A549 (cell line): Measurements from ENCODE around the gene MAP1LC3C. TPM values are rescaled to one million over a fixed set of nuclear protein-coding genes. Genes with fewer than 3 reads are reported as not detected.
A peak's percentile ranks its signal among the peaks of the same experiment; 100 is the strongest.

ENCODE experiments used
- ATAC-seq, 2 experiments: fragments of 200-7000 bp in 1 of 2; fragments of >200 bp in 1 of 2; cut with Nextera tagmentation in 1 of 2; cut with Tn5 transposase in 1 of 2; 3 replicates each; pipeline versions ENCODE4 v1.8.0 to v1.9.1; 2018 to 2020; ENCODE audit warnings: mild to moderate bottlenecking in 1 of 2, moderate library complexity in 1 of 2
- CTCF ChIA-PET: fragments of 300-600 bp; sonication (Branson Sonifier 250); formaldehyde crosslinking; extraction: SDS; loops from one replicate; lab custom pipeline; 2021; ENCODE audit warnings: antibody characterized with exemption, inconsistent platforms; lab: Yijun Ruan, JAX
- POLR2A ChIA-PET: fragments of 350-600 bp; formaldehyde crosslinking; extraction: SDS; loops from one replicate; lab custom pipeline; 2021; ENCODE audit warnings: antibody characterized with exemption, inconsistent platforms; lab: Yijun Ruan, JAX
- DNase-seq, 2 experiments: peaks; one replicate each; pipeline versions ENCODE4 v3.0.0 to v3.0.0-alpha.2; 2011 to 2016; ENCODE audit warnings: low read depth in 1 of 2, low spot score in 1 of 2
- FAIRE-seq: peaks from 2 replicates; lab custom pipeline; 2011; peaks lifted over from hg19 to GRCh38; lab: Jason Lieb, UNC
- H3K27ac ChIP-seq, 2 experiments: fragments of >200 bp; sonication (Bioruptor Twin); formaldehyde crosslinking; 3 replicates each; pipeline ENCODE4 v1.5.1; 2016 to 2017
- H3K4me1 ChIP-seq: fragments of >200 bp; sonication (Bioruptor Twin); formaldehyde crosslinking; 3 replicates; pipeline ENCODE4 v1.6.1; 2016
- H3K4me2 ChIP-seq: fragments of >200 bp; sonication (Bioruptor Twin); formaldehyde crosslinking; 3 replicates; pipeline ENCODE4 v1.6.1; 2016
- H3K4me3 ChIP-seq: fragments of >200 bp; sonication (Bioruptor Twin); formaldehyde crosslinking; 3 replicates; pipeline ENCODE4 v1.5.1; 2016
- H3K9me3 ChIP-seq: fragments of >200 bp; sonication (Bioruptor Twin); formaldehyde crosslinking; 3 replicates; pipeline ENCODE4 v1.6.1; 2016
- BHLHE40 ChIP-seq: IDR thresholded peaks from 2 replicates; pipeline ENCODE4 v1.6.1; 2012; ENCODE audit warnings: low read depth, low read length, inconsistent platforms
- CBX8 ChIP-seq: fragments of 200-600 bp; sonication (generic); IDR thresholded peaks from 2 replicates; pipeline ENCODE4 v1.6.1; 2016
- CHD2 ChIP-seq: fragments of 150-350 bp; IDR thresholded peaks from 2 replicates; pipeline ENCODE4 v1.6.1; 2014; ENCODE audit warnings: low read length; ENCODE audit not compliant: partially characterized antibody
- E2F6 ChIP-seq: IDR thresholded peaks from 2 replicates; pipeline ENCODE4 v1.6.1; 2012; ENCODE audit warnings: low read depth, borderline replicate concordance
- EHF ChIP-seq: fragments of 250-450 bp; sonication (Bioruptor Pico); IDR thresholded peaks from 2 replicates; pipeline ENCODE4 v1.5.0; 2020; ENCODE audit warnings: mild to moderate bottlenecking
- FOSL2 ChIP-seq, 2 experiments: fragments of 450-650 bp in 1 of 2; fragments of >200 bp in 1 of 2; sonication (Bioruptor Twin) in 1 of 2; formaldehyde crosslinking; IDR thresholded peaks; 2 replicates each; pipeline versions ENCODE4 v1.5.0 to v1.6.1; 2016 to 2020; ENCODE audit warnings: mild to moderate bottlenecking in 1 of 2, moderate library complexity in 1 of 2
- FOXS1 ChIP-seq: fragments of 250-450 bp; sonication (Bioruptor Pico); IDR thresholded peaks from 2 replicates; pipeline ENCODE4 v1.5.0; 2020; ENCODE audit warnings: mild to moderate bottlenecking, moderate library complexity
- HOXB5 ChIP-seq: fragments of 250-450 bp; sonication (Bioruptor Pico); IDR thresholded peaks from 2 replicates; pipeline ENCODE4 v1.5.0; 2020; ENCODE audit warnings: mild to moderate bottlenecking, moderate library complexity
- JUN ChIP-seq, 2 experiments: fragments of >200 bp; sonication (Bioruptor Twin); formaldehyde crosslinking; IDR thresholded peaks; 2 replicates in 1 of 2; 3 replicates in 1 of 2; pipeline ENCODE4 v1.6.1; 2016 to 2017
- JUNB ChIP-seq: fragments of >200 bp; sonication (Bioruptor Twin); formaldehyde crosslinking; IDR thresholded peaks from 2 replicates; pipeline ENCODE4 v1.6.1; 2016
- KDM5A ChIP-seq: fragments of 200-600 bp; sonication (generic); IDR thresholded peaks from 2 replicates; pipeline ENCODE4 v1.6.1; 2016; ENCODE audit warnings: antibody characterized with exemption, mild to moderate bottlenecking
- MAFK ChIP-seq: fragments of 450-650 bp; IDR thresholded peaks from 2 replicates; pipeline ENCODE4 v1.6.1; 2014; ENCODE audit not compliant: partially characterized antibody
- NPAS2 ChIP-seq: fragments of 250-450 bp; sonication (Bioruptor Pico); IDR thresholded peaks from 2 replicates; pipeline ENCODE4 v1.8.0; 2022; ENCODE audit warnings: mild to moderate bottlenecking, moderate library complexity, borderline replicate concordance
- NR3C1 ChIP-seq: fragments of >200 bp; sonication (Bioruptor Twin); formaldehyde crosslinking; IDR thresholded peaks from 3 replicates; pipeline ENCODE4 v1.6.1; 2017
- RCOR1 ChIP-seq: fragments of 150-350 bp; IDR thresholded peaks from 2 replicates; pipeline ENCODE4 v1.6.1; 2014; ENCODE audit warnings: antibody characterized with exemption, low read length, low read depth
- REST ChIP-seq: fragments of 200-600 bp; sonication (generic); IDR thresholded peaks from 2 replicates; pipeline ENCODE4 v1.6.1; 2016; ENCODE audit warnings: antibody characterized with exemption, mild to moderate bottlenecking, moderate library complexity
- SREBF2 ChIP-seq: fragments of 450-650 bp; IDR thresholded peaks from 2 replicates; pipeline ENCODE4 v1.6.1; 2014; ENCODE audit warnings: mild to moderate bottlenecking, moderate library complexity
- TFCP2L1 ChIP-seq: fragments of 250-450 bp; sonication (Bioruptor Pico); IDR thresholded peaks from 2 replicates; pipeline ENCODE4 v1.5.0; 2021; ENCODE audit warnings: mild to moderate bottlenecking
- TP53 ChIP-seq: fragments of 250-450 bp; sonication (Bioruptor Pico); IDR thresholded peaks from 2 replicates; pipeline ENCODE4 v1.5.0; 2021; ENCODE audit warnings: mild to moderate bottlenecking, moderate library complexity
- ZFP36 ChIP-seq: fragments of 450-650 bp; IDR thresholded peaks from 2 replicates; pipeline ENCODE4 v1.6.1; 2014; ENCODE audit warnings: borderline replicate concordance; ENCODE audit not compliant: partially characterized antibody
- ZSCAN20 ChIP-seq: fragments of 250-450 bp; sonication (Bioruptor Pico); IDR thresholded peaks from 2 replicates; pipeline ENCODE4 v1.8.0; 2022; ENCODE audit warnings: mild to moderate bottlenecking, moderate library complexity
- WGBS: methylation state at CpG from one replicate; pipeline ENCODE4 v1.1.6; 2017; ENCODE audit errors: missing lambda C conversion rate; 5-methylcytosine and 5-hydroxymethylcytosine counted together
- polyA plus RNA-seq, 4 experiments: library from polyadenylated mRNA; depleted of rRNA in 3 of 4; stranded (reverse); fragments of >200 nt; fragmentation: RNase III in 1 of 4; extraction: RNeasy Plus Mini Kit Qiagen cat#74134 plus additional on column Dnase treatment in 1 of 4; gene quantifications; 2 replicates in 3 of 4; 3 replicates in 1 of 4; pipeline ENCODE4 v1.2.3, GENCODE V29; 2011 to 2017

The MAP1LC3C gene
- polyA plus RNA-seq, 2 of the 4 experiments (the other 2 are of a cell fraction): 0.21 to 0.23 TPM

GRCh38 chr1:241998412-241998921, 431 bp downstream of the MAP1LC3C start (continued):
- TF ChIP-seq SREBF2 (no peak), HOXB5 (CRISPR knock-in tag) (no peak), JUN (IDR thresholded peaks at IDR 0.05) (peak in 1 of 2 experiments; percentile 21; a peak in 1 of 5 replicates), NR3C1 (no peak), TFCP2L1 (CRISPR knock-in tag) (no peak), FOSL2 (IDR thresholded peaks at IDR 0.05) (no peak), FOSL2 (CRISPR knock-in tag; IDR thresholded peaks at IDR 0.05) (peak; percentile 51; the same call in 1 of the 2 replicates), BHLHE40 (no peak), JUNB (no peak), CBX8 (no peak)
- TF ChIP-seq, all 56 proteins: peak for 8

- H3K9me3 ChIP-seq: no peaks in the 10 kb centered on the region
- ATAC-seq: no peak
- no peak overlapping the region for H3K27ac ChIP-seq
- FAIRE-seq: no peak
- DNase-seq: no peak
- no peak overlapping the region for H3K4me3 ChIP-seq
- 92% methylated on average over 12 of the region's 12 CpGs for WGBS
- TF ChIP-seq FOXS1: no peak
- TF ChIP-seq CHD2: no peak
- CTCF ChIA-PET: interaction anchor here (0.7 to 8.0 kb wide), 15 partner anchors 8 to 473 kb away, joined by 3 to 106 read pairs (median 6); no protein-coding TSS in a partner anchor
- H3K4me2 ChIP-seq: no peak overlapping the region
- POLR2A ChIA-PET: no interaction called here
- peaks cover 10% of the 10 kb centered on the region; the same call in 2 of the 3 replicates for H3K4me1 ChIP-seq
Measured at GRCh38 chr1:241997401-241997998, 1.4 kb downstream of the MAP1LC3C start.

GRCh38 chr1:241994171-241994570, 4.7 kb downstream of the MAP1LC3C start:
- H3K4me2 ChIP-seq: no peak overlapping the region
- WGBS: 78% methylated on average over 9 of the region's 9 CpGs
- H3K4me1 ChIP-seq: peaks cover 19% of the 10 kb centered on the region
- no peak overlapping the region for H3K27ac ChIP-seq
- H3K4me3 ChIP-seq: no peak overlapping the region
- no peaks in the 10 kb centered on the region for H3K9me3 ChIP-seq
- TF ChIP-seq BHLHE40: no peak
- TF ChIP-seq E2F6: no peak
- no peak for TF ChIP-seq SREBF2
- no peak for TF ChIP-seq RCOR1
- no peak for TF ChIP-seq REST
- no peak for TF ChIP-seq ZSCAN20
- TF ChIP-seq EHF (CRISPR knock-in tag): no peak
- no peak for TF ChIP-seq MAFK
- FAIRE-seq: no peak
- no peak for ATAC-seq
- ChIA-PET POLR2A (no interaction called here), CTCF (interaction anchor here (1.3 to 8.0 kb wide), 4 partner anchors 9 to 383 kb away, joined by 5 to 75 read pairs (median 8); no protein-coding TSS in a partner anchor)
- DNase-seq: no peak

GRCh38 chr1:241992734-241993133, 6.2 kb downstream of the MAP1LC3C start:
- DNase-seq (no peak), FAIRE-seq (no peak), ATAC-seq (no peak)
- H3K4me3 ChIP-seq: no peak overlapping the region
- H3K9me3 ChIP-seq: no peaks in the 10 kb centered on the region
- WGBS: 85% methylated on average over 5 of the region's 5 CpGs
- no peak overlapping the region for H3K27ac ChIP-seq
- TF ChIP-seq FOSL2 (IDR thresholded peaks at IDR 0.05) (no peak), FOSL2 (CRISPR knock-in tag; IDR thresholded peaks at IDR 0.05) (peak; percentile 34; the same call in 1 of the 2 replicates), REST (no peak), TP53 (CRISPR knock-in tag) (no peak), ZFP36 (no peak), KDM5A (no peak), NPAS2 (no peak)
- peaks cover 22% of the 10 kb centered on the region; the same call in 2 of the 3 replicates for H3K4me1 ChIP-seq
- ChIA-PET CTCF (interaction anchor here (0.9 to 2.2 kb wide), 5 partner anchors 20 to 388 kb away, joined by 3 to 12 read pairs (median 3); no protein-coding TSS in a partner anchor), POLR2A (no interaction called here)
- no peak overlapping the region for H3K4me2 ChIP-seq
